Right lobe of liver (tissue), 4 donors: ENCODE results near the gene RUVBL2.
"Not testable (repeated sequence)": the region's sequence is repeated elsewhere in the genome, so short reads cannot be mapped to it uniquely, and the experiment has no call there.

ENCODE experiments used
- POLR2A ChIP-seq: fragments of 450-650 bp; IDR thresholded peaks from one replicate; pipeline ENCODE4 v1.6.1; 2017; ENCODE audit warnings: antibody characterized with exemption, mild to moderate bottlenecking
- TF ChIP-seq, protein P1 (sequence below), 4 donors: fragments of 200-600 bp in 3 of 4; fragments of 450-650 bp in 1 of 4; IDR thresholded peaks; one replicate each; pipeline versions ENCODE4 v1.5.1 to v1.8.0; 2016 to 2022; ENCODE audit warnings: antibody characterized with exemption in 4 of 4, mild to moderate bottlenecking in 2 of 4
- donor health status: DM: no; HTN: no; CAD: no.
- donor health status: DM: no; HTN: no; CAD: no.
- donor health status: DM: no; HTN: yes; CAD: no.

DNA sequence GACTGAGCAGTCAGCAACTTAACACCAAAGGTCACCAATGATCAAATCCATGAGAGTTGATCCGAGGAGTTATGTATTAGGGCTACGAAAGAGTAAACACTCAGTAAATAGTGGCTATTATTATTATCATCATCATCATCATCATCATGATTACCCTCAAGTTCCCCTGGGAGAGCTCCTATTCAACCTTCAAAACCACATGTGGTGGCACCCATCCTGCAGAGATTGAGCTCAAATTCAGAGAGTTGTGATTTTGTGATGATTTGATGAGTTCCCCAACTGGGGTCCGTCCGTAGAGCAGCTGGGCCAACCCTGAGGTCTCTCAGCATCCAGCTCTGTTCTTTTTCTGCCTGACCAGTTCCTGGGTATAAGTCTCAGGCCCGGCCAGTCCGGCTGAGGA lies 31.4 kb downstream of the RUVBL2 start:
- TF ChIP-seq, protein P1, sequence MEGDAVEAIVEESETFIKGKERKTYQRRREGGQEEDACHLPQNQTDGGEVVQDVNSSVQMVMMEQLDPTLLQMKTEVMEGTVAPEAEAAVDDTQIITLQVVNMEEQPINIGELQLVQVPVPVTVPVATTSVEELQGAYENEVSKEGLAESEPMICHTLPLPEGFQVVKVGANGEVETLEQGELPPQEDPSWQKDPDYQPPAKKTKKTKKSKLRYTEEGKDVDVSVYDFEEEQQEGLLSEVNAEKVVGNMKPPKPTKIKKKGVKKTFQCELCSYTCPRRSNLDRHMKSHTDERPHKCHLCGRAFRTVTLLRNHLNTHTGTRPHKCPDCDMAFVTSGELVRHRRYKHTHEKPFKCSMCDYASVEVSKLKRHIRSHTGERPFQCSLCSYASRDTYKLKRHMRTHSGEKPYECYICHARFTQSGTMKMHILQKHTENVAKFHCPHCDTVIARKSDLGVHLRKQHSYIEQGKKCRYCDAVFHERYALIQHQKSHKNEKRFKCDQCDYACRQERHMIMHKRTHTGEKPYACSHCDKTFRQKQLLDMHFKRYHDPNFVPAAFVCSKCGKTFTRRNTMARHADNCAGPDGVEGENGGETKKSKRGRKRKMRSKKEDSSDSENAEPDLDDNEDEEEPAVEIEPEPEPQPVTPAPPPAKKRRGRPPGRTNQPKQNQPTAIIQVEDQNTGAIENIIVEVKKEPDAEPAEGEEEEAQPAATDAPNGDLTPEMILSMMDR (IDR thresholded peaks at IDR 0.05): not testable (repeated sequence)
- not testable (repeated sequence) for TF ChIP-seq POLR2A
